Measurements from ENCODE around the gene DIPK2B. TPM values are rescaled to one million over a fixed set of nuclear protein-coding genes. Genes with fewer than 3 reads are reported as not detected.

DIPK2B gene
- total and polyA plus RNA-seq, 10 of the 15 experiments (the other 5 are each of a cell fraction or from before 2014, with no cell fraction given), result not detected

- no TSS peak for BruUV-seq (replicated peaks)
- H3K36me3 ChIP-seq (ENCODE audit: control insufficient read depth in 2 of 2, insufficient read depth in 2 of 2, low read length in 1 of 2), result no peaks in the 10 kb centered on the region
- in situ Hi-C loops (cut with MboI) (no loop called here), intact Hi-C loops (cut with micrococcal nuclease; ENCODE audit: unreplicated experiment) (no loop called here)
- H3K9ac ChIP-seq (ENCODE audit: control insufficient read depth, insufficient read depth, low read length), result no peak overlapping the region
- TF ChIP-seq USF1 (IDR thresholded peaks at IDR 0.05; ENCODE audit: borderline replicate concordance, extremely low read length, insufficient read depth, low read depth, low read length) (no peak), KLF5 (IDR thresholded peaks at IDR 0.05; ENCODE audit: partially characterized antibody) (no peak), ZSCAN29 (IDR thresholded peaks at IDR 0.05) (no peak), PRDM15 (CRISPR knock-in tag; IDR thresholded peaks at IDR 0.05) (no peak), ATF7 (IDR thresholded peaks at IDR 0.05; ENCODE audit: low read depth) (no peak), TAF1 (IDR thresholded peaks at IDR 0.05; ENCODE audit: borderline replicate concordance, low read depth, low read length) (no peak), NFXL1 (IDR thresholded peaks at IDR 0.05; ENCODE audit: borderline replicate concordance) (no peak), SMC3 (IDR thresholded peaks at IDR 0.05; ENCODE audit: borderline replicate concordance, low read length) (no peak), ZBTB40 (IDR thresholded peaks at IDR 0.05; ENCODE audit: borderline replicate concordance) (no peak), PAX5 (IDR thresholded peaks at IDR 0.05; ENCODE audit: borderline replicate concordance, low read depth, low read length) (no peak), HDGF (IDR thresholded peaks at IDR 0.05) (no peak)
- no peaks in the 10 kb centered on the region for H3K9me3 ChIP-seq (replicated peaks; ENCODE audit: control insufficient read depth, insufficient read depth, low read length)
- no peaks in the 10 kb centered on the region for H3K4me1 ChIP-seq (ENCODE audit: control insufficient read depth, insufficient read depth, low read length)
- ATAC-seq (no peak), FAIRE-seq (no peak), DNase-seq (ENCODE audit: low read depth, low spot score) (no peak)
- no peaks in the 10 kb centered on the region for H4K20me1 ChIP-seq (ENCODE audit: control insufficient read depth, insufficient read depth)
- no peak overlapping the region for H3K4me3 ChIP-seq
- ChIA-PET RAD21 (ENCODE audit: unreplicated experiment) (no interaction called here), SMC1A (ENCODE audit: uncharacterized antibody, unreplicated experiment) (no interaction called here), POLR2A (no interaction called here), CTCF (no interaction called here)
- no peak overlapping the region for H3K27ac ChIP-seq (ENCODE audit: control insufficient read depth, insufficient read depth)
- no peaks in the 10 kb centered on the region for H3K27me3 ChIP-seq (replicated peaks in 1 of 2; ENCODE audit: control insufficient read depth in 2 of 2, insufficient read depth in 2 of 2, low read length in 1 of 2)
- no peaks in the 10 kb centered on the region for H3K79me2 ChIP-seq (ENCODE audit: control insufficient read depth, insufficient read depth, low read length)
- no peak overlapping the region for H2AFZ ChIP-seq (ENCODE audit: control insufficient read depth, low read depth, low read length)
- H3K4me2 ChIP-seq (ENCODE audit: control insufficient read depth, insufficient read depth), result no peak overlapping the region
- 0% methylated on average over 6 of the region's 6 CpGs for WGBS (ENCODE audit: insufficient coverage, insufficient replicate concordance, low lambda C conversion rate, missing lambda C conversion rate)
These were observed 28.7 kb upstream of the DIPK2B start for GRCh38 chrX:45229348-45229747.

Measured in GM12878 (cell line).